GM12892 (cell line): ENCODE measurements around the gene FILIP1L.

ENCODE experiments used
- DNase-seq: peaks from one replicate; pipeline ENCODE4 v3.0.0; 2011; ENCODE audit not compliant: insufficient read length
- FAIRE-seq: peaks from 2 replicates; lab custom pipeline; 2011; peaks lifted over from hg19 to GRCh38; lab: Jason Lieb, UNC
- POLR2A ChIP-seq: IDR thresholded peaks from 2 replicates; pipeline ENCODE4 v1.6.1; 2011; ENCODE audit warnings: low read depth, low read length, control low read depth
- POLR2AphosphoS5 ChIP-seq: IDR thresholded peaks from 2 replicates; pipeline ENCODE4 v1.6.1; 2011; ENCODE audit warnings: low read depth, low read length, control low read depth
- TAF1 ChIP-seq: IDR thresholded peaks from 2 replicates; pipeline ENCODE4 v1.6.1; 2011; ENCODE audit warnings: low read depth, mild to moderate bottlenecking, control low read depth, low read length, borderline replicate concordance

FILIP1L gene

DNA sequence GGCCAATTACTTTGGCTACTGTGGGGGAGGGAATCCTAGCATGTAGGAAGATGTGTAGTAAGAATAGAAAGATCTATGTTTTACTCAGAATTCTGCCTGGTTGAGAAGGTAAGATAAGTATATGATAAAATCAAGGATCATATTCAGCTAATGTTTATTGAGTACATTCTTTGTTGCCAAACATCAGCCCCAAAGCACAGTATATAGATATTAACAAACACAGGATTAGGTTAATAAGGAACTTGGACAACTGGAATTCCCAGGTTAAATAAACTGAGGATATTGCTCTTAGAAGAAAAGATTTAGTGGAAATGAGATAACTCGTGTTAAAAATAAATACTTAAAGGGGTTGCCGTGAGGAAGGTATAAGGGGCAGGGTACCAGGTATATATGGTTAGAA lies 129.6 kb downstream of the FILIP1L start:
- no peak for DNase-seq
- no peak for FAIRE-seq
- TF ChIP-seq POLR2A: no peak
- TF ChIP-seq POLR2AphosphoS5: no peak
- TF ChIP-seq TAF1: no peak

DNA sequence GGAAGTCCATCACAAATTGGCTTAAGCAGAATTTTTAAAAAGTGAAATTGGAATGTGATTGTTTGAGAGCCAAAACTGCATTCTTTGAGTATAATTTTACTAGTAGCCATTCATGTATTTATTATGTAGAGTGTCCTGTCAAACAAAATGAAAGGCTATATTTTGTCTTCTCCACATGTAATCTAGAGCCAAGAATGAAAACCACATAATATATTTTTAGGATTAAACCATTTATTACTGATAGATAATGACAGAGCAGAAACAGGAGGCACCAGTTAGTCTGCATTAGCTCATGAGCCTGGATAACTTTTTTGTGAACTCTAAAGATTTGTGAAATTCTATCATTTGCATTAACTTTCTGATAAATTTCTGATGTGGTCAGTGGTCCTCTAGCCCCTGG lies 130.2 kb downstream of the FILIP1L start:
- DNase-seq: no peak
- no peak for FAIRE-seq
- TF ChIP-seq POLR2AphosphoS5 (no peak), POLR2A (no peak), TAF1 (no peak)

DNA sequence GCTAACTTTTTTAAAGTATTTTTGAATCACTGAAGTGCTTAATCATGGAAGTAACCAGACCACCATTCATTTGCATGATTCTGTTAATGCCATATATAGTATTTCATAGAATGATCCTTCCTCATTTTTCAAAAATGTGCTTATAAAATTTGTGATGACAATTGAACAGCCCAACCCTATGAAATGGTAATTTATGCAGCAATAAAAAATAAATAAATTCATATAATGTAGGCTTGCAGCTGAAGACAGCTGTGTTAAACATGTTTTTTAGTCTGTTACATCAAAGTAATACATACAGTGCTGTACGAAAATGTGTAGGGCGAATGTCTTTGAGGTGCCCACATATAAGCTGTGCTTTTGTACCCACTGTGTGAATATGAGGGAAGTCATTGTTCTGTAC lies 131.7 kb downstream of the FILIP1L start:
- TF ChIP-seq POLR2AphosphoS5: no peak
- no peak for TF ChIP-seq TAF1
- TF ChIP-seq POLR2A: no peak
- DNase-seq (no peak), FAIRE-seq (no peak)

DNA sequence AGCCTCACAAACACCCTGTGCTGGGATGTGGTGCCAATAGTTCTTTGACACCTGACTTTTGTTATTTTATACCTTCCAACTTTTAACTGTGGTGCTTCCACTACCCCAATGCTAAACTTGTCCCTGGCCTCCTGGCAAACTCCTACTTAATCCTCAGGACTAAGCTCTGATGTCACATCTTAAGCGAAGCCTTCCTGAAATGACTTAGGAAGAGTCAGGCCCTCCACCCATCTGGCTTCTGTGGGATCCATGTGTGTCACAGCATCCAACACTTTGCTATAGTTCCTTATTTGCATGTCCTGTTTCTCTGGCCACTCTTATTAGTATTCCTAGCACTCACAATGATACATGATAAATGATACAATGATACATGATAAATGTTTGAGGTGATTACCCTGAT lies 133.2 kb downstream of the FILIP1L start:
- no peak for FAIRE-seq
- TF ChIP-seq TAF1 (no peak), POLR2A (no peak), POLR2AphosphoS5 (no peak)
- DNase-seq: no peak

DNA sequence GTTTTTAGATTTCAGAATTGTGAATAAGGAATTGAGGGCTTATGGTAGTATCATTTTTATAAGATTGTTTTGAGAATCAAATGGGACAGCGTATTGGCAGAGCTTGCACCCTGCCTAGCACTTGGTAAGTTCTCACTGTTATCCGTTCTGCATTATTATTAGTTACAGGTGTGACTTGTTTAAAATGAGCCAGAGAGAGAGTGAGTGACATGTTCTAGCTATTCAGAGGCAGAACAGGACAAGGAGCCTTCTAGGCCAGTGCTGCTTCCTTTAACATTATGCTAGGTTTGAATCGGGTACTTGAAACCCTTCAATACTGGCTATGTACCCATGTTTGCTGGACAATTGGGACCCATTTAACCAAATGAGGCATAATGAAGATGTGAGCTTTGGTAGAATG lies 133.7 kb downstream of the FILIP1L start:
- DNase-seq (no peak), FAIRE-seq (no peak)
- TF ChIP-seq POLR2AphosphoS5 (no peak), POLR2A (no peak), TAF1 (no peak)

DNA sequence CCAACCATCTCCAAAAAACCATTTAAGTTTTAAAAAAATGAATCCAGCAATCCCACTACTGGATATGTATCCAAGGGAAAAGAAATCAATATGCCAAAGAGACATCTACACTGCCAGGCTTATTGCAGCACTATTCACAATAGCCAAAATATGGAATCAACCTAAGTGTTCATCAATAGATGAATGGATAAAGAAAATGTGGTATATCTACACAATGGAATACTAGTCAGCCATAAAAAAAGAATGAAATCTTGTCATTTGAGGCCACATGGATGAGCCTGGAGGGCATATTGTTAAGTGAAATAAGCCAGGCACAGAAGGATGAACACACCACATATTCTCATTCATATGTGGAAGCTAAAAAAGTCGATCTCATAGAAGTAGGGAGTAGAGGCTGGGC lies 136.1 kb downstream of the FILIP1L start:
- FAIRE-seq (no peak), DNase-seq (no peak)
- TF ChIP-seq TAF1: no peak

DNA sequence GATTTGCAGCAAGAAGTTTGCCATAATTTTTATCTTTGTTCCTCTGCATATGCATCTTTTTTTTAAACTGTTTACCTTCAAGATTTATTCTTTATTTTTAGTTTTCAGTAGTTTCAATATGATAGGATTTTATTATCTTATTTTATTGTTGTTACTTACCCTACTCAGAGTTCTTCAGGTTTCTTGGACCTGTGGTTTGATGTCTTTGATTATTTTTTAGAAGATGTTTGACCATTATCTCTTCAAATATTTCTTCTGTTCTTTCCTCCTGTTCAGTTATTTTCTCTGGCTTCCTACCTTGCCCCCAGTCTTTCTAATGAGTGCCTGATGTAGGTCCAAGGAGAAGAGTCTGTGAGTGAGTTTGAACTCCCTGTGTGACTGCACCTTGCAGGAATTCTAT lies 137.7 kb downstream of the FILIP1L start:
- FAIRE-seq: no peak
- DNase-seq: no peak
- TF ChIP-seq POLR2A (no peak), TAF1 (no peak), POLR2AphosphoS5 (no peak)

DNA sequence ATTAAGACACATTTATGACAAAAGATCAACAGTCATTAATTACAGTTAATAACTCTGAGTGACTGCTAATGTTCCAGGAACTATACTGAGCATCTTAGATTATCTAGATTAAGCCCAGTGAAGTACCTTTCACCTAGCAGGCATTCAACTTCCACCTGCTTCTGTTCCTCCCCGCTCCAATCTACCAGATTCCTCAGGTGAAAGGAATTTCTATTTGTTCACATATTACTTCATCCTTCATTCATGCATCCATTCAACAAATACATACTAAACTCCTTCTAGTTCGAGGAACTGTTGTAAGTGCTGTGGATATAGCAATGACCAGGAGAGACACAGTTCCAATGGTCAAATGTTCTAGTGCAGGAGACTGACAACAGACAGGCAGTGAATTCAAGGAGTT lies 139.3 kb downstream of the FILIP1L start:
- DNase-seq: no peak
- no peak for FAIRE-seq

DNA sequence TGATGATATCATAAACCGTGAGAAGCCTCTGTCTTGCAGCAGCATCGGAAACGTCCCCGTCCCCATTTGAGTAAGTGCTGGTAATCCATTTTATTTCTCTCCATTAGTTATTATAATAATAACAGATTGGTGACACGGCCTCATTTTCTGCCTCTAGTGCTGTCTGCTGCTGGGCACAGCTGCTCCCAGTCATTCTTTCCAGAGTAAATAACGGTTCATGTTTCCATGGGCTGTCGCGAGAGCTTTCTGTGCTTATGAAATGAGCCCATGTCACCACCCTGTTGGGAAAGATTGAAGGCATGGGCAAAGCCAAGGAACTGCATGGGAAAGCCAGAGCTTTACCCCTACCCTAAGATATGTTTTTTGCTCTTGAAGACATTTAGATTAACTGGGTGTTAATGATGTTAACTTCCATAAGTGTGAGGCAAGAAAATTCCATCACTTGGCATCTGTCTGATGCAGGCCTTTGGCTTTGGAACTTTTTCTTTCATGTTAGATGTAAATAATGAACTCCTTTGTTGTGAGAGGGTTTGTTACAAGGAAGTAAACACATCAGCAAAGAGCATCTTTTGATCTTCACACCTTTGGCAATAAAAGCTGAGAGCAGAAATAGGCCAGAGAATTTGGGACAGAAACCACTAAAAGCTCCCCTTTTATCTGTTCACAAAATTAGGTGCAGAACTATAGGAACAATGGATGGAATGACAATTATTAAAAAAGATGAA lies 141.8 kb downstream of the FILIP1L start:
- TF ChIP-seq TAF1 (no peak), POLR2AphosphoS5 (no peak), POLR2A (no peak)
- DNase-seq: no peak
- FAIRE-seq: no peak

More for the DNA sequence above, 139.3 kb downstream of the FILIP1L start:
- TF ChIP-seq POLR2AphosphoS5 (no peak), POLR2A (no peak), TAF1 (no peak)

DNA sequence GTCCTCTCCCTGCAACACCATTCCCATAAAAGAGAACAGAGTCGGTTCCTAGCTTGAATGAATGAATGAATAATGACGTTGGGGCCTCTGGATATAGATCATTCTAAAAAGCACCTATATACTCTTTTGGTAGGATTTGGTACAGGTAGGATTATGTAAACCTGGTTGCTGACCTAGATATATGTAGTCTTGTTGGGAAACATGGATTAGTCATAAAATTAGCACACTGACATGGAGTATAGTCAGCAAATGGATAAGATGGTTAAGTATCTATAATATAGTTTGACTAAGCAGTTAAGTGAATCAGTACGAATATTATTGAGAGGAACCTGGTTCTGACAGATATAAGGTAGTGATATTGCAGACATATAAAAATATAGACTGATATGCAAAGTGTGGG lies 142.5 kb downstream of the FILIP1L start:
- DNase-seq (no peak), FAIRE-seq (no peak)
- TF ChIP-seq TAF1 (no peak), POLR2AphosphoS5 (no peak), POLR2A (no peak)

DNA sequence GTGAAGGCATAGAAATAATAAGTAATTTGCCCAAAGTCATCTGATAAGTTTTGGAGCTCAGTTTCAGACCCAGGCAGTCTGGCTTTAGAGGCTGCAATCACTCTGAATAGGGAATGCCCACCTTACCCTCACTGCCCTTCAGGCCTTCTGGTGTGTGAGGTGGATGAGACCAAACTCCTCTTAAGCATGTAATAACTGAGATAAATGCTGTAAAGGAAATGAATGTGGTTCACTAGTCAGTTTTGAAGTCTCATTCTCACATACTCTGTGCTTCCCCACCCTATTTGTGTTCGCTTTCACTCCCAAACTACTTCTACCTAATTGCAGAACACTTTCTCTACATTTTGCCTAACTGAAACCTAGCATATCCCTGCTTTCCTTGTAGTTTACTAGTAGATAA lies 144.1 kb downstream of the FILIP1L start:
- FAIRE-seq (peak; percentile 21), DNase-seq (no peak)
- no peak for TF ChIP-seq POLR2A
- TF ChIP-seq TAF1: no peak
- TF ChIP-seq POLR2AphosphoS5: no peak

DNA sequence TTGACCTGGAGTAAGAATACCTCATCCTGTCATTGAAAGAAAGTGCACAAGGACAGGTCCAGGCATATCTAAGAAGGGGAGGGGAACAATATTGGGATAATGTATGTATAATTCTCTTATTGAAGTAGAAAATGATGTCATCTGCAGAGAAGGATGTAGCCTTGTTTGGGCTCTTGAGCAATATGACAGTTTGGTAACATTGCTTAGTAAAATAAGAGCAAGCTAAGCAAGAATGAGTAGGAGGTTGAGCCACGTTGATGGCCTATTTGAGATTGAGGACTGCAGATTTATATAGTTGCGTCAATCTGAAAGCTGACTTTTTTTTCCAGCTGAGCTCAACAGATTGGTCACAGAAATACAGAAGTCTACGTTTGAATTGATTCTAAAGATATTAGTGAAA lies 145.2 kb downstream of the FILIP1L start:
- FAIRE-seq (no peak), DNase-seq (no peak)
- no peak for TF ChIP-seq POLR2A
- no peak for TF ChIP-seq POLR2AphosphoS5
- TF ChIP-seq TAF1: no peak
